RWPE2 (cell line): ENCODE measurements around the gene NR1D2.

ENCODE experiments used
- ATAC-seq: fragments of 200-7000 bp; cut with Tn5 transposase; 3 replicates; pipeline ENCODE4 v1.9.1; 2021; ENCODE audit warnings: low read depth
- DNase-seq: peaks from one replicate; pipeline ENCODE4 v3.0.0-alpha.2; 2020; ENCODE audit warnings: low spot score
- H3K27ac ChIP-seq: fragments of 450-650 bp; 2 replicates; pipeline ENCODE4 v1.5.1; 2017; ENCODE audit warnings: mild to moderate bottlenecking; ENCODE audit not compliant: poor library complexity, severe bottlenecking
- H3K27me3 ChIP-seq: fragments of 250-450 bp; sonication (Bioruptor Pico); 2 replicates; pipeline ENCODE4 v1.5.1; 2021; ENCODE audit warnings: mild to moderate bottlenecking, moderate library complexity; ENCODE audit not compliant: insufficient read depth, poor library complexity, severe bottlenecking
- H3K36me3 ChIP-seq: fragments of 250-450 bp; sonication (Bioruptor Pico); 2 replicates; pipeline ENCODE4 v1.5.1; 2020; ENCODE audit warnings: low read depth, mild to moderate bottlenecking, moderate library complexity
- H3K4me1 ChIP-seq: fragments of 250-450 bp; sonication (Bioruptor Pico); 2 replicates; pipeline ENCODE4 v1.5.1; 2021; ENCODE audit warnings: mild to moderate bottlenecking, moderate library complexity; ENCODE audit not compliant: insufficient read depth, poor library complexity, severe bottlenecking
- H3K4me3 ChIP-seq: fragments of 250-450 bp; sonication (Bioruptor Pico); 2 replicates; pipeline ENCODE4 v1.5.1; 2021; ENCODE audit warnings: mild to moderate bottlenecking, moderate library complexity; ENCODE audit not compliant: severe bottlenecking
- H3K9me3 ChIP-seq: fragments of 250-450 bp; sonication (Bioruptor Pico); 2 replicates; pipeline ENCODE4 v1.5.1; 2021; ENCODE audit warnings: mild to moderate bottlenecking, moderate library complexity; ENCODE audit not compliant: severe bottlenecking
- TF ChIP-seq, protein P1 (sequence below): fragments of 450-650 bp; IDR thresholded peaks from one replicate; pipeline ENCODE4 v1.5.1; 2017; ENCODE audit warnings: mild to moderate bottlenecking, moderate library complexity; ENCODE audit not compliant: poor library complexity, severe bottlenecking

The NR1D2 gene

DNA sequence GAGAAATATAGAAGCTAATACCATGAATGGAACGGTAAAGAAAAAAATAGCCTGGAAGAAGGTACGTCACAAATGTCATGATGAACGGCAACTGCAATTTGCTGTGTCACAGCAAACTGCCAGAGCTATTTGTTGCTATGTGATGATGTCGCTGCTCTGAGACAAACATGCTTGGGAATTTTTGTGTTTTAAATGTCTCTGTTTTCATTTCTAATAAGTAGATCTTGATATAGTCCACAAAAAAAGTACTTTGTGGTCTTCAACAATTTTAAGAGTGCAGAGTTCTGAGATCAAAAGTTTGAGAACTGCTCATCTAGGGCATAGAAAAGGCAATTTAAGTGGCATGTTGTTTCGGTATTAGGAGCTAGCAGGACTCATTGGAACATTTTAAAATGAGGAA is 4.3 kb upstream of the NR1D2 start:
- no peak overlapping the region for H3K27ac ChIP-seq
- no peak for ATAC-seq
- H3K4me1 ChIP-seq, result no peaks in the 10 kb centered on the region
- H3K36me3 ChIP-seq, result no peaks in the 10 kb centered on the region
- H3K9me3 ChIP-seq, result no peaks in the 10 kb centered on the region
- H3K27me3 ChIP-seq, result no peaks in the 10 kb centered on the region
- DNase-seq, result no peak
- TF ChIP-seq, protein P1, sequence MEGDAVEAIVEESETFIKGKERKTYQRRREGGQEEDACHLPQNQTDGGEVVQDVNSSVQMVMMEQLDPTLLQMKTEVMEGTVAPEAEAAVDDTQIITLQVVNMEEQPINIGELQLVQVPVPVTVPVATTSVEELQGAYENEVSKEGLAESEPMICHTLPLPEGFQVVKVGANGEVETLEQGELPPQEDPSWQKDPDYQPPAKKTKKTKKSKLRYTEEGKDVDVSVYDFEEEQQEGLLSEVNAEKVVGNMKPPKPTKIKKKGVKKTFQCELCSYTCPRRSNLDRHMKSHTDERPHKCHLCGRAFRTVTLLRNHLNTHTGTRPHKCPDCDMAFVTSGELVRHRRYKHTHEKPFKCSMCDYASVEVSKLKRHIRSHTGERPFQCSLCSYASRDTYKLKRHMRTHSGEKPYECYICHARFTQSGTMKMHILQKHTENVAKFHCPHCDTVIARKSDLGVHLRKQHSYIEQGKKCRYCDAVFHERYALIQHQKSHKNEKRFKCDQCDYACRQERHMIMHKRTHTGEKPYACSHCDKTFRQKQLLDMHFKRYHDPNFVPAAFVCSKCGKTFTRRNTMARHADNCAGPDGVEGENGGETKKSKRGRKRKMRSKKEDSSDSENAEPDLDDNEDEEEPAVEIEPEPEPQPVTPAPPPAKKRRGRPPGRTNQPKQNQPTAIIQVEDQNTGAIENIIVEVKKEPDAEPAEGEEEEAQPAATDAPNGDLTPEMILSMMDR, result no peak
- H3K4me3 ChIP-seq, result no peak overlapping the region

DNA sequence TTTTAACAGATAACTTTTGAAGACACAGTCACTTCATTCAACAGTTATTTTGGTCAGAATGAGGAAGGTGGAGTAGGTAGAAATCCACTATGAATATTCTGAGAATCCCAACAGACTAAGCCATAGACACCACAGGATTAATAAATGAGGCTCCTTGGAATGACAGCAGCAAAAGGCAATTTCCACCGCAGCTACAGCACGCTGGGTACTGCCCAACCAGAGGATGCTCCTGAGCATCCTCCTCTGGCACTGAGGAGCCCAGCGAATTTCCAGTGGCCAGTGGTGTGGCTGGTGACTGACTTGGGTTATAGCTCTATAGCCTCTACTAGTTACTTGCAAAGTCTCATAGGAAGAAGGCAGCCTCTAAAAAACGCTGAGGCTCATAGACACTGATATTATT is 3.6 kb upstream of the NR1D2 start:
- Histone ChIP-seq H3K36me3 (no peaks in the 10 kb centered on the region), H3K27ac (no peak overlapping the region), H3K27me3 (no peaks in the 10 kb centered on the region), H3K4me1 (no peaks in the 10 kb centered on the region), H3K9me3 (no peaks in the 10 kb centered on the region), H3K4me3 (no peak overlapping the region)
- DNase-seq, result no peak
- TF ChIP-seq, protein P1, result no peak
- no peak for ATAC-seq

DNA sequence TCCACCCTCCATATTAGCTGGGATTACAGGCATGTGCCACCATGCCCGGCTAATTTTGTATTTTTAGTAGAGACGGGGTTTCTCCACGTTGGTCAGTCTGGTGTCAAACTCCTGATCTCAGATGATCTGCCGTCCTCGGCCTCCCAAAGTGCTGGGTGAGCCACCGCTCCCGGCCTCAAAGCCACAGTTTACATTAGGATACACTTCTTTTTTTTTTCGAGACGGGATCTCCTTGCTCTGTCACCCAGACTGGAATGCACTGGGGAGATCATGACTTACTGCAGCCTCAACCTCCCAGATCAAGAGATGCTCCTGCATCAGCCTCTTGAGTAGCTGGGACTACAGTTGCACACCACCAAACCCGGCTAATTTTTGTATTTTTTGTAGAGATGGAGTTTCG is 2.5 kb upstream of the NR1D2 start:
- Histone ChIP-seq H3K4me1 (peaks cover 10% of the 10 kb centered on the region), H3K9me3 (no peaks in the 10 kb centered on the region), H3K36me3 (no peaks in the 10 kb centered on the region), H3K4me3 (no peak overlapping the region), H3K27me3 (no peaks in the 10 kb centered on the region), H3K27ac (no peak overlapping the region)
- TF ChIP-seq, protein P1, result no peak
- ATAC-seq (no peak), DNase-seq (no peak)

DNA sequence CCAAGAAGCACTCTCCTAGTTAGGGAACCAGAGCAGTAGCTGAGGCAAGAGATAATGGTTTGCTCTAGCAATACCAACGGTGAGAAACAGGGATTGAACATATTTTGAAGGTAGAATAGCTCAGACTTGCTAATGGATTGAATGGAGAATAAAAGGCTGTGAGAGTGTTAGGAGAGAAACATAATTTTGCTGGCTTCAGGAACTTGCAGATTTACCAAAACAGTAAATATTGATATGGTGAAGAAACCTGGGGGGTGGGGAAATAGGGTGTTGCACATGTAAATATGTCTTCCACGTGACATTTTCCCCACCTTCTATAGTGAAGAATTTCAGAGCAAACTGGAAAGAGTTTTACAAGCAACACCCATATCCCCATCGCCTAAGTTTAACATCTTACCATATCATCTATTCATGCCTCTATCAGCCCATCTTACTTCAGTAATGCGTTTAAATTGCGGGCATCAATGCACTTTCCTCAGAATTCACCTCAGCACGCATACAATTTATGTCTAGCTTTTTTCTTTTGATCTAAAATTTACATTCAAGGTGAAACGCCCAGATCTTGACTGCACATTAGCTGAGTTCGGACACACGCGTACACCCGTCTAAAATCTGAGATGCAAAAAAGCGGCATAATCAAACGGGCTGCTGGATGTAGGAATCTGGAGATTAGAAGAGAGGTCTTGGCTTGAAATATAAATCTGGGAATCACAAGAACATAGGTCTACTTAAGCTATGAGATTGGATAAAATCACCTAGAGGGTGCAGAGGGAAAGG is 891 bp upstream of the NR1D2 start:
- Histone ChIP-seq H3K27me3 (no peaks in the 10 kb centered on the region), H3K9me3 (no peaks in the 10 kb centered on the region), H3K27ac (peak overlapping the region; percentile 76), H3K4me1 (peaks cover 23% of the 10 kb centered on the region), H3K36me3 (no peaks in the 10 kb centered on the region), H3K4me3 (no peak overlapping the region)
- ATAC-seq, result no peak
- TF ChIP-seq, protein P1, result no peak
- DNase-seq, result no peak

DNA sequence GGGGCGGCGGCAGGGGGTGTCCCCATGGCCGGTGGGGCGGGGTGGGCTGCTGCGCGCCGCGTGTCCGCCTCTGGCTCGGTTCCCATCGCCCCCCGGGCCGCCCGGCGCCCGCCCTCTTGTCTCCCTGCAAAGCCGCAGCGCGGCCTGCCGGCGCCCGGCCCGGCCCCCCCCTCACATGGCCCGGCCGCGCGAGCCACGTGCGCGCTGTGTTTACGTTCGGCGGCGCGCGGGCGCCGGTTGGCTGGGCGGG is 502 bp downstream of the NR1D2 start:
- Histone ChIP-seq H3K4me3 (peak overlapping the region; percentile 98), H3K4me1 (peaks cover 34% of the 10 kb centered on the region), H3K27me3 (no peaks in the 10 kb centered on the region), H3K36me3 (no peaks in the 10 kb centered on the region), H3K27ac (peak overlapping the region; percentile 76), H3K9me3 (no peaks in the 10 kb centered on the region)
- ATAC-seq, result no peak
- DNase-seq, result no peak
- TF ChIP-seq, protein P1, result no peak
